ENCODE data around the gene SH3GLB1.

- TF ChIP-seq CTCF (conservative IDR thresholded peaks at IDR 0.05; ENCODE audit: low read depth, low read length): no peak
- no peak for TF ChIP-seq EZH2 (IDR thresholded peaks at IDR 0.05; ENCODE audit: borderline replicate concordance, low read depth, low read length, poor library complexity, severe bottlenecking)
These were observed 61.3 kb downstream of the SH3GLB1 start for GRCh38 chr1:86765674-86766073.
